Lung (tissue), 16 donors: ENCODE measurements around the gene FBXO9. TPM values are rescaled to one million over a fixed set of nuclear protein-coding genes. Genes with fewer than 3 reads are reported as not detected.

Experiments used
- ATAC-seq: fragments of 200-7000 bp; cut with Tn5 transposase; one replicate; pipeline ENCODE4 v1.9.1; 2020; ENCODE audit warnings: moderate number of reproducible peaks; ENCODE audit not compliant: insufficient read depth, low FRiP score
- DNase-seq, 3 donors: peaks; one replicate each; pipeline ENCODE4 v3.0.0-alpha.2; 2013 to 2017
- H3K27ac ChIP-seq, 2 donors: one replicate each; pipeline ENCODE4 v1.5.1; 2013; ENCODE audit warnings: mild to moderate bottlenecking in 2 of 2, moderate library complexity in 2 of 2, control low read depth in 1 of 2, inconsistent platforms in 1 of 2, low read depth in 1 of 2, low read length in 1 of 2
- H3K27me3 ChIP-seq, 3 donors: one replicate each; pipeline ENCODE4 v1.5.1; 2013; ENCODE audit warnings: low read length in 2 of 3; ENCODE audit not compliant: control insufficient read depth in 3 of 3, insufficient read depth in 3 of 3
- H3K36me3 ChIP-seq, 4 donors: one replicate each; pipeline ENCODE4 v1.5.1; 2013; ENCODE audit warnings: low read length in 4 of 4, mild to moderate bottlenecking in 1 of 4, moderate library complexity in 1 of 4; ENCODE audit not compliant: control insufficient read depth in 4 of 4, insufficient read depth in 4 of 4
- H3K4me1 ChIP-seq, 5 donors: one replicate each; pipeline ENCODE4 v1.5.1; 2013; ENCODE audit warnings: low read length in 5 of 5, mild to moderate bottlenecking in 2 of 5, moderate library complexity in 1 of 5; ENCODE audit not compliant: control insufficient read depth in 5 of 5, insufficient read depth in 5 of 5
- H3K4me3 ChIP-seq: one replicate; pipeline ENCODE4 v1.5.1; 2013; ENCODE audit warnings: mild to moderate bottlenecking, control low read depth, moderate library complexity
- H3K9ac ChIP-seq, 2 donors: one replicate each; pipeline ENCODE4 v1.5.1; 2013; ENCODE audit warnings: low read length in 2 of 2, control low read depth in 1 of 2; ENCODE audit not compliant: insufficient read depth in 1 of 2
- H3K9me3 ChIP-seq, 4 donors: one replicate each; pipeline ENCODE4 v1.5.1; 2013; ENCODE audit warnings: low read length in 3 of 4, mild to moderate bottlenecking in 1 of 4, moderate library complexity in 1 of 4; ENCODE audit not compliant: control insufficient read depth in 4 of 4, insufficient read depth in 3 of 4
- WGBS, 2 donors: extraction: QIAGEN DNeasy Blood & Tissue Kit; methylation state at CpG; one replicate each; pipeline ENCODE4 v1.1.7; 2013; 5-methylcytosine and 5-hydroxymethylcytosine counted together
- long read RNA-seq, 5 donors: transcript quantifications; one replicate each; lab custom pipeline, GENCODE V29; 2026
- polyA plus RNA-seq, 2 donors: library from polyadenylated mRNA; stranded (reverse); fragments of 200-250 nt; gene quantifications; one replicate each; pipeline ENCODE4 v1.2.1, GENCODE V29; 2013
- total RNA-seq, 2 donors: library from RNA; depleted of rRNA in 1 of 2; stranded (reverse); fragments of >200 nt in 1 of 2; gene quantifications; one replicate each; pipeline ENCODE4 v1.2.1, GENCODE V29; 2014 to 2021
- TF ChIP-seq, protein P1 (sequence below): IDR thresholded peaks from 2 replicates; pipeline ENCODE4 v1.5.1; 2012; ENCODE audit warnings: mild to moderate bottlenecking; ENCODE audit errors: control extremely low read depth, extremely low read depth
- donor health status: control.
- donor health status: control.
- donor health status: Bipolar disorder and iron deficiency.
- donor health status: healthy.
- donor health status: DM: yes; HTN: yes; CAD: no.

The FBXO9 gene
- 100 to 1,000 TPM in 1 of 2 donors, 10 to 100 TPM in 1; 77.9 to 117 TPM for total RNA-seq
- polyA plus RNA-seq, result 10 to 100 TPM; 26.0 to 63.5 TPM
- long read RNA-seq, donor 1, result 0 reads
- long read RNA-seq, donor 2, result 0 reads
- long read RNA-seq, donor 3, partial matches to known transcripts, result 0 of 1 reads
- long read RNA-seq, donor 3, other reads (novel, unspliced or antisense), result 0 of 1 reads
- long read RNA-seq, donor 4, partial matches to known transcripts, result 5 of 5 reads
- long read RNA-seq, donor 4, other reads (novel, unspliced or antisense), result 0 of 5 reads
- long read RNA-seq, donor 5, partial matches to known transcripts, result 19 of 27 reads
- long read RNA-seq, donor 5, other reads (novel, unspliced or antisense), result 6 of 27 reads

DNA sequence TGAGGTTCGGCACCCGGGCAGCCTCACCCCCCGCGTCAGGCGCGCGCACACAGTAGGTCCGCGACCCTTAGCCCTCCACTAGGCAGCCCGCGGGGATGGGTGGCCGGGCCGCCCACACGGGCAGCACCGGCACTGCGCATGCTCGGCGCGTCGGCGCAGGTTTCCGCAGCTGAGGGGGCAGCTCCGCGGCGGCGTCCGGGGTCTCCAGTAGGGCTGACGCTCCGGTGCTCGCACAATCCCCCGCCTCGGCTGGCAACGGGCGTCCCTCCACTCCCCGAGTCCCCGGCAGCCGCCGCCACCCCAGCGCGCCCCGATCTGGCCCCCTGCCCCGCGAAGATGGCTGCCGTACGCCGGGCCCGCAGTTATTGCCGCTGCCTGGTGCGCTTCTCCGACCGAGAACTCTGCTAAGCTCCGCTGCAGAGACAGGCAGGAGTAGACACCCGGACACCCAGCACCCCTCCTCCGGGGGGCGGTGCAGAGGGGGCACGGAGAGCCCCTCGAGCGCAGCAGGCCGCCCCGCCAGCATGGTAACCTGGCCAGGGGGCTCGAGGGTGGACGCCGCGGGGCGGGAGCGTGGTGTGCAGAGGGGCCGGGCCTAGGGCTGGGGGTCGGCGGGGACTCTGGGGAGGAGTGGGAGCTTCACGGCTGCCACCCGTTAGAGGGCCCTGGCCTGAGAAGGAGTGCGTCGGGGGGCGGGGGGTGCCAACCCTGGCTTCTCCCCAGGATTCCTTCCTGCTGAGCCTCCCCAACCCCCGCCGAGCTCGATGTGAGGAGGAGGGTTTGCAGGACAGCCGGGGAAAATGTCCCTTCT is at the start of gene FBXO9:
Gene FBXO9, plus strand, starts transcription at position 139 of the 811 bp plus-strand sequence. Its CDS starts 386 bp downstream, at position 525.
- Histone ChIP-seq H3K36me3 (peaks cover 0 to 1% (median 0%) of the 10 kb centered on the region in 4 donors), H3K27me3 (no peaks in the 10 kb centered on the region), H3K9me3 (no peaks in the 10 kb centered on the region), H3K4me1 (peaks cover 0 to 24% (median 8%) of the 10 kb centered on the region in 5 donors), H3K27ac (peak within 1 kb of the TSS; percentile 97), H3K4me3 (peak within 1 kb of the TSS; percentile 94), H3K9ac (peak within 1 kb of the TSS; percentile 65 to 93)
- ATAC-seq, result peak; percentile 78
- TF ChIP-seq, protein P1, sequence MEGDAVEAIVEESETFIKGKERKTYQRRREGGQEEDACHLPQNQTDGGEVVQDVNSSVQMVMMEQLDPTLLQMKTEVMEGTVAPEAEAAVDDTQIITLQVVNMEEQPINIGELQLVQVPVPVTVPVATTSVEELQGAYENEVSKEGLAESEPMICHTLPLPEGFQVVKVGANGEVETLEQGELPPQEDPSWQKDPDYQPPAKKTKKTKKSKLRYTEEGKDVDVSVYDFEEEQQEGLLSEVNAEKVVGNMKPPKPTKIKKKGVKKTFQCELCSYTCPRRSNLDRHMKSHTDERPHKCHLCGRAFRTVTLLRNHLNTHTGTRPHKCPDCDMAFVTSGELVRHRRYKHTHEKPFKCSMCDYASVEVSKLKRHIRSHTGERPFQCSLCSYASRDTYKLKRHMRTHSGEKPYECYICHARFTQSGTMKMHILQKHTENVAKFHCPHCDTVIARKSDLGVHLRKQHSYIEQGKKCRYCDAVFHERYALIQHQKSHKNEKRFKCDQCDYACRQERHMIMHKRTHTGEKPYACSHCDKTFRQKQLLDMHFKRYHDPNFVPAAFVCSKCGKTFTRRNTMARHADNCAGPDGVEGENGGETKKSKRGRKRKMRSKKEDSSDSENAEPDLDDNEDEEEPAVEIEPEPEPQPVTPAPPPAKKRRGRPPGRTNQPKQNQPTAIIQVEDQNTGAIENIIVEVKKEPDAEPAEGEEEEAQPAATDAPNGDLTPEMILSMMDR, result no peak
- peak; percentile 67 to 85 (median 84) for DNase-seq
- WGBS, 2 donors, result 0% methylated on average over 69 to 78 of the region's 78 CpGs

DNA sequence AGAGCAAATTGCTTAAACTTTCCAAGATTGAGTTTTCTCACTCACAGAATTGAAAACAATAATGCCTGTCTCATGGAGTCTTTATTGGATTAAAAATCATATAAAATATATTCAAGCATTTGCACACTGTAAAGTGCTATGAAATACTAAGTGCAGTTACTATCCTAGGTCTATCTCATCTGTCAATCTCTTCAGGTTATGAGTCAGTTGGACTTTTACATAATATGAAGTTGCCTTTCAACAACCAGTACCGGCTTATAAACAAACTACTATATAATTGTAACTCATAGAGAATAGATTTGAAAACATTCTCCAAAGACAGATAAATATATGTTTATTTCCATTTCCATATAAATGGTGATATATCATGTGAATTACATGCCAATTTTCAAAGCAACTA is 49.7 kb upstream of the FBXO9 start:
- DNase-seq (no peak), ATAC-seq (no peak)
- Histone ChIP-seq H3K9ac (no peak overlapping the region), H3K27me3 (no peaks in the 10 kb centered on the region), H3K36me3 (peaks cover 32 to 62% (median 37%) of the 10 kb centered on the region in 4 donors), H3K4me1 (peaks cover 0 to 27% (median 6%) of the 10 kb centered on the region in 5 donors), H3K27ac (no peak overlapping the region), H3K9me3 (no peaks in the 10 kb centered on the region), H3K4me3 (no peak overlapping the region)
- 94 to 96% methylated on average over 1 of the region's 1 CpG for WGBS, 2 donors
- TF ChIP-seq, protein P1, result no peak

DNA sequence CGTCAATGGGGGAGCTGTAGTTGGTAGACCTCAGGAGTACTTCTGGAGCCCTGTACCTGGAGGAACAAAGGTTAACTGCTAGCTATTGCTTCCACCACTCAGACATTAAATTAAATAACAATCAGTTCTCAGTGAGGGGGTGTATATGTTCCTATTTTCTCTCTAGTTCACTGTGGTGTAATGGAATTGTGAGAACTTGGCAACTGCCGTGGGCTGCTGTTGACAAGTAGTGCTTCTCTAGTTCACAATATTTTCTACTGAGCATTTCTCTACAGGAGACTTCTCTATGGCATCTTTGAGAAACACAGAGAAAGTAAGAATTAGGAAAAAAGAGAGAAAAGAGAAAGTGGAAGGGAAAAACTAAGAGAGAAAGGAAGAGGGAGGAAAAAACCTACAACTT is 46.8 kb upstream of the FBXO9 start:
- TF ChIP-seq, protein P1, result no peak
- Histone ChIP-seq H3K36me3 (peaks cover 17 to 42% (median 22%) of the 10 kb centered on the region in 4 donors), H3K4me3 (no peak overlapping the region), H3K27ac (no peak overlapping the region), H3K9me3 (no peaks in the 10 kb centered on the region), H3K4me1 (peaks cover 0 to 18% (median 7%) of the 10 kb centered on the region in 5 donors), H3K27me3 (no peaks in the 10 kb centered on the region), H3K9ac (no peak overlapping the region)
- 93 to 97% methylated on average over 2 of the region's 2 CpGs for WGBS, 2 donors
- ATAC-seq (no peak), DNase-seq (no peak)
